Measurements from ENCODE around the gene TASL.
"Not testable (repeated sequence)": the region's sequence is repeated elsewhere in the genome, so short reads cannot be mapped to it uniquely, and the experiment has no call there.

TASL gene

DNA sequence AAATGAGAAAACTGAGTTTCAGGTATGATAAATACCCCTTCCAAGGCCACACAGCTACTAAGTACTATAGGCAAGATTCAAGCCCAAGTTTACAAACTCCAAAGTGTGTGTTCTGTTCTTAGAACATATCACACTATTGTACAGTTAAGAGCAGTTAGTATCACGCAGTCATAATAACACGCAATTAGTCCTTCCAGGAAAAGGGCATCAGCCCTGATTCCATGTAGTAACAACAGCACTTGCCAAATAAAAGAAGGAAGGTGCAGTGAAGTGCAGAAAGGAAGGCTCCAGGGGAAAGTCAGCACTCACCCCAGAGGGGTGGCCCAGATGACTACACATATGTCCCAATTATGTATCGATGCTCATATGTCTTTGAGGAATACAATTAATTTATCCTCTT lies 4.4 kb downstream of the TASL start:
- DNase-seq, result no peak

DNA sequence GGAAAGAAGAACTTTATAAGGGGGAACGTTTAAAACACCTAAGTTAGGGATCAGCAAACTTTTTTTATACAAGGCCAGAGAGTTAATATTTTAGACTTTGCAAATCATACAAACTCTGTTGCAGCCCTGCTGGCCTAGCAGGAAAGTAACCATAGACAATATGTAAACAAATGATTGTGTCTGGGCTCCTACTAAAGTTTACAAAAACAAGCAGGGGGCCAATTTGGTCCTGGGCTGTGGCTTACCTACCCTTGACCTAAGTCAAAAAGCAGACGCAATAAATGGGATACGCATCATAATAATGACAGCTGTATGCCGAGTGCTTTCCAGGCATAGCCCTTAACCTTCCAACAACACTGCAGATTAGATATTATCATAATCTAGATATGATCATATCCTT lies 4.9 kb downstream of the TASL start:
- no peak for DNase-seq

DNA sequence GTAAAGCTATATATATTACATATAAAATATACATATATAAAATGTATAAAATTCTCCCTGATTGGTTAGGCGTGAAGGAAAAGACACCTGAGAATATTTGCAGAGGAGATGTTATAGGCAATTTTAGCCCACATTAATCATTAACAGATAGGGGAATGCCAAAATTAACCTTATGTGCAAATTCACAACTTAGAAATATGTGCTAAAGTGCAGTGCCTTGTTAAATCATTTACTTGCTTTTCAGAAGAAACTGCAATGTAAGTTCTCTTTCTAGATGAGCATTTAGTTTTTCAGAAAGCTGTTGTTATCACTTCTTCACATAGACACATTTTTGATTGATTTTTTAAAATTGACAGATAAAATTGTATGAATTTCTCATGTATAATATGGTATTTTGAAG lies 5.6 kb downstream of the TASL start:
- DNase-seq, result no peak

DNA sequence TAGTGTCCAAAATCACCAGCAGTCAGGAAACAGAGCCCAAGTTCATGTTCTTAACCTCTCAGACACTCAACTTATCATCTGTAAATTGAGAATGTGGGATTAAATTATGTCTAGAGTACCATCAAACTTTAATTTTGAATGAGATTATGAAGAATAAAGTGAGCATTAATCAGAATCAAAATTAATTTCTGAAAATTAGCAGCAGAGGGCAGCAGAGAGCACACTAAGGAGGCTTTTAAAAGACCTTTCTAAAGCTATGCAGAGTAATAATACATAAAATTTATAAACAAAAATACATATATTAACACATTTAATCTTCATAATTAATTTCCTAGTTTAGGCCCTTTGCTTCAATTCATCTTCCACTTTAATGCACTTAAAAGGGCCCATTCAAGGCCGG lies 7.1 kb downstream of the TASL start:
- DNase-seq, result no peak

DNA sequence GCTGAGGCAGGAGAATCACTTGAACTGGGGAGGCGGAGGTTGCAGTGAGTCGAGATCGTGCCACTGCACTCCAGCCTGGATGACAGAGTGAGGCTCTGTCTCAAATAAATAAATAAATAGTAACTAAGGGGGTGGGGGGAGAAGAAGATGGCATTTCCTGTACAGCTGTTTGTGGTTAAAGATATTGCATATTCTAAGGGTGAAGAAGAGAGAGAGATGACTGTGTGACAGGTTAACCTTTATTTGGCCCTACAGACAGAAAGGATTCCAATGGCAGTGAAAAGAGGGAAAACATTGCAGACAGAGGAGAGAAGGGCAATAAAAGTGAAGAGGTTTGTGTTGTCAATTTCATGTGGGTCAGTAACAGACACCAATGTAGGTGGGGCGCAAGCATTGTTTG lies 9.4 kb downstream of the TASL start:
- DNase-seq, result no peak

DNA sequence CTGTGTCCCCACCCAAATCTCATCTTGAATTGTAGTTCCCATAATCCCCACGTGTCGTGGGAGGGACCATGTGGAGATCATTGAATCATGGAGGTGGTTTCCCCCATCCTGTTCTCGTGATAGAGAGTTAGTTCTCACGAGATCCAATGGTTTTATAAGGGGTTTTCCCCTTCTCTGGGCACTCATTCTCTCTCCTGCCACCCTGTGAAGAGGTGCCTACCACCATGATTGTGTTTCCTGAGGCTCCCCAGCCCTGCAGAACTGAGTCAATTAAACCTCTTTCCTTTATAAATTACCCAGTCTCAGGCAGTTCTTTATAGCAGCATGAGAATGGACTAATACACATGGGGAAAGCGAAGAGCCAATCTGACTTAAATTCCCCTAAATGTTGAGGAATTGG lies 14.5 kb downstream of the TASL start:
- DNase-seq, result not testable (repeated sequence)

DNA sequence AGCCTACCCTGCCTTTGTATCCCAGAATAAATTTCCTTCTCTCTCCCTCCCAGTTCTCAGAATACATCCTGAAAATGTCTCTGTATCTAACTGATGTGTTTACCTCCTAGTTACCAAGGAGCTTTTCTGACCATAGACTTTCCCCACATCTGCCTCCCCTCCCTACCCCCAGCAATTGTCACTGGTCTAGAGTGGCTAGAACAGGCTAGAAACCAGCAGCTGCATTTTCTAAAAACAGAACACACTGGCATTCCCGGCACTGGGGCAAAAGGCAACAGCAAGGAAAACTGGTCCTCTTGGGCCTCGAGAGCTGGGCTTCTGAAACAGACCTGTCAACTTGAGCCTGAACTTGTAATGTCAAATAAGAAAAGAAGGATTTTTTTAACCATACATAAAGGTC lies 16.4 kb downstream of the TASL start:
- DNase-seq, result no peak

DNA sequence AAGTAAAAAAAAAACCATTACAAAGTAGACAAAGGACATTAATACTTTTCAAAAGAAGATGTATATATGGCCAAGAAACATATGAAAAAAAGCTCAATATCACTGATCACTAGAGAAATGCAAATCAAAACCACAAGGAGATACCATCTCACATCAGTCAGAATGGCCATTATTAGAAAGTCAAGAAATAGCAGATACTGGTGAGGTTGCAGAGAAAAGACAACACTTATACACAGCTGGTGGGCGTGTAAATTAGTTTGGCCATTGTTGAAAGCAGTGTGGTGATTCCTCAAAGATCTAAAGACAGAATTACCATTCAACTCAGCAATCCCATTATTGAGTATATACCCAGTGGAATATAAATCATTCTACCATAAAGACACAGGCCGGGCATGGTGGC lies 39.3 kb downstream of the TASL start:
- no peak for DNase-seq

DNA sequence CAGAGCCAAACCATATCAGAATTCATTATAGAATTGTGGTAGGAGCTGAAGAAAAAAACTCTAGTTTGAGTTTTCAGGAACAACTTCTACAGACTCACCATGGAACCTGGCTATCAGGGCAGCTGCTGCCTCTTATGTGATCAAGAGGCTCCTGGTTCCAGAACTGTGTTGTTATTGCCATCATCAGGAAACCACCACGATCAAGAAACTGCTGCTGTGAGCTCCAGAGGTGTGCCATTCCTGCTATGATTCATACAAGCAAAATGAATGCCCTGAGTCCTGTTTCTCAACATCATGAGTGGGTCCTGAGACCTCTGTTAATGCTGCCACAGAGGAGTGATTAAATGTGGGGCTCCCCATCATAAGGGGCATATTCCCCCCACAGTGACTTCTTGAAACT lies 43.7 kb downstream of the TASL start:
- DNase-seq, result no peak

DNA sequence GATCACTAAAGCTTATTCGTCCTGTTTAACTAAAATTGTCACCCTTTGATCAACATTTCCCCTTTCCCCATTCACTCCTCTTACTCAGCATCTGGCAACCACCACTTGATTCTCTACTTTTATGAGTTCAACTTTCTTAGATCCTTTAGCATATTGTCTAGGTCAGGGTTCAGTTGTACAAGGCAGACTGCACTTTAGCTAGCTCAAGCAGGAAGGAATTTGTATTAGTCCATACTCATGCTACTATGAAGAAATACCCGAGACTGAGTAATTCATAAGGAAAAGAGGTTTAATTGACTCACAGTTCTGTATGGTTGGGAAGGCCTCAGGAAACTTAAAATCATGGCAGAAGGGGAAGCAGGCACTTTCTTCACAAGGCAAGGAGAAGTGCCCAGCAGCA lies 44.3 kb downstream of the TASL start:
- DNase-seq, result no peak

DNA sequence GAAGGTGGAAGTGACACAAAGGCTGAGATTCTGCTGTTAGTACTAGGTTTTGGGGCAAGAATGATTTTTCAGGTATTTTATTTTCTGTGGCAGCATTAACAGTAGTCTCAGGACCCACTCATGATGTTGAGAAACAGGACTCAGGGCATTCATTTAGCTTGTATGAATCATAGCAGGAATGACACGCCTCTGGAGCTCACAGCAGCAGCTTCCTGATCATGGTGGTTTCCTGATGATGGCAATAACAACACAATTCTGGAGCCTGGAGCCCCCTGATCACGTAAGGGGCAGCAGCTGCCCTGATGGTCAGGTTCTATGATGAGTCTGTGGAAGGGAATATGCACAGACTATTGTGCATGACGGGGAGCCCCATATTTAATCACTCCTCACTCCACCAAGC lies 47.0 kb downstream of the TASL start:
- no peak for DNase-seq

DNA sequence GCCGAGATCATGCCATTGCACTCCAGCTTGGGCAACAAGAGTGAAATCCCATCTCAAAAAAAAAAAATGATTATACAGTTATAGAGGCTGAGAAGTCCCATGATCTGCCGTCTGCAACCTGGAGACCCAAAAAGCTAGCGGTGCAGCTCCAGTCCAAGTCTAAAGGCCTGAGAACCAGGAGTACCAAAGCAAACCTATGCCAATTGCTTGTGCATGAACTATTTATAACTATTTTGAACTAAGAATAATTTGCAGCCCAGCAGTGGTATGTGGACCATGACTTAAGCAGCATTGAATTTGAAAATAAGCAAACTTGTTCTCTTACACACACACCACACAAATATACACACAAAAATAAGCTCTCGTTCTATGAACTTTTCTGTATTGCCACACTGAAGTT lies 51.8 kb downstream of the TASL start:
- DNase-seq, result no peak

DNA sequence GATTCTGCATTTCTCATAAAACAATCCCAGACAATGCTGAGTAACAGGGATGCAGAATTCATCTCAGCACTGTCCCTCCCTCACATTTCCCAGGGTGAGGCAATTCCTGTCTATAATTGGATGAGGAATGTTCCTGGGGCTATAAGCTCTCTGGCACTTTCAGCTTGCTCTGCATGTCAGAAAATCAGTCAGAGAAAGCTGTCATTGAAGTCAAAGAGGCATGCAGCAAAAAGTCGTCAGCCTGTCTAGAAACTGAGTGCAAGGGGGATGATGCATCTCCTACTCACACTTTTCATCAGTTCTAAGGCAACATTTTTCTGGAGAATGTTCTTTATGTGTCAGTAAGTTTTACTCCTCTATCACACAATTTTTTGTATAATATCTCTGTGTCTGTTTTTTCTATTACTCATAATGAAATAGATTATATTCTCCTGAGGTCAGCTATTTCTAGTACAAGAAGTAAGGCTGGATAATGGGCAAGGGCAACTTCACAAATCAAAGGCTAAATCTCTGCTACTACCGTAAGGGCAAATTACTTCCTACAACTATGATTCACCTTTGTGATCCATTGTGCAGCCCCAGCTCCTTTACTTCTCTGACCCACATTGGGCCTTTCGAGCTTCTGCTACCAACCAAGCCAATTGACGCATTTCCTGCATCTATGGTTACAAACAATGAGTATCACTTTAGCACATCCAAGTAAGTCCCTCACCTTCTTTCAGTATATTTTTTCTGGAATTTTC lies 56.0 kb downstream of the TASL start:
- no peak for DNase-seq

DNA sequence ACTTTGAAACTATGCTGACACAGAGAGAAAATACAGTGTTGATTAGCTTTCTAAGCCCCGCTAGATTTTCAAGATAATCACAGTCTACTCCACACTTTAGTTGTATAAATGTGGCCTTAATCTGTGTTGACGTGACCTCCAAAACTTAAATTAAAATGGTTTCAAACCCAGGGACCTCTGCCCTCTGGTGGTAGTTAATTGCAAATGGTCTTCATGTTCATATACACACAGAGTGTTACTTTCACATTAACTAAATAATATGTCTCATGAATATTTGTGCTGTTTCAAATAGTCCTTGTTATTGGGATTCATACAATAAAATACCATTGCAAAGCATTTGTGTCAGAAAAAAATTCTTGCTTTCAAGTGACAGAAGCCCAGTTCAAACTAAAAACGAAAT lies 64.3 kb downstream of the TASL start:
- DNase-seq, result no peak
